NT2/D1 (cell line): ENCODE results near the gene TRAPPC4.
A peak's percentile ranks its signal among the peaks of the same experiment; 100 is the strongest.
"Not testable (repeated sequence)": the region's sequence is repeated elsewhere in the genome, so short reads cannot be mapped to it uniquely, and the experiment has no call there.

Source experiments
- DNase-seq: peaks from one replicate; pipeline ENCODE4 v3.0.0-alpha.2; 2011; ENCODE audit warnings: low read depth, low spot score
- H3K27me3 ChIP-seq: 2 replicates; pipeline ENCODE4 v1.6.0; 2011; ENCODE audit warnings: mild to moderate bottlenecking; ENCODE audit not compliant: insufficient read length, insufficient read depth
- H3K36me3 ChIP-seq: 2 replicates; pipeline ENCODE4 v1.6.1; 2011; ENCODE audit warnings: mild to moderate bottlenecking, low read length, mixed read lengths; ENCODE audit not compliant: insufficient read depth, insufficient read length
- H3K4me1 ChIP-seq: 2 replicates; pipeline ENCODE4 v1.5.1; 2011; ENCODE audit not compliant: insufficient read depth, insufficient read length
- H3K4me3 ChIP-seq: 2 replicates; pipeline ENCODE4 v1.5.1; 2011; ENCODE audit warnings: low read depth; ENCODE audit not compliant: insufficient read length
- H3K9ac ChIP-seq: 2 replicates; pipeline ENCODE4 v1.6.0; 2011; ENCODE audit warnings: low read depth; ENCODE audit not compliant: insufficient read length
- H3K9me3 ChIP-seq: 2 replicates; pipeline ENCODE4 v1.5.1; 2011; ENCODE audit warnings: mild to moderate bottlenecking, low read length; ENCODE audit not compliant: insufficient read depth
- SUZ12 ChIP-seq: IDR thresholded peaks from 2 replicates; pipeline ENCODE4 v1.6.1; 2011; ENCODE audit not compliant: insufficient read length, insufficient read depth; ENCODE audit errors: extremely low read depth
- YY1 ChIP-seq: IDR thresholded peaks from 2 replicates; pipeline ENCODE4 v1.6.1; 2011; ENCODE audit not compliant: insufficient read length, insufficient read depth
- ZNF274 ChIP-seq: IDR thresholded peaks from 2 replicates; pipeline ENCODE4 v1.6.1; 2011; ENCODE audit warnings: mild to moderate bottlenecking, low read depth, low read length

The TRAPPC4 gene

DNA sequence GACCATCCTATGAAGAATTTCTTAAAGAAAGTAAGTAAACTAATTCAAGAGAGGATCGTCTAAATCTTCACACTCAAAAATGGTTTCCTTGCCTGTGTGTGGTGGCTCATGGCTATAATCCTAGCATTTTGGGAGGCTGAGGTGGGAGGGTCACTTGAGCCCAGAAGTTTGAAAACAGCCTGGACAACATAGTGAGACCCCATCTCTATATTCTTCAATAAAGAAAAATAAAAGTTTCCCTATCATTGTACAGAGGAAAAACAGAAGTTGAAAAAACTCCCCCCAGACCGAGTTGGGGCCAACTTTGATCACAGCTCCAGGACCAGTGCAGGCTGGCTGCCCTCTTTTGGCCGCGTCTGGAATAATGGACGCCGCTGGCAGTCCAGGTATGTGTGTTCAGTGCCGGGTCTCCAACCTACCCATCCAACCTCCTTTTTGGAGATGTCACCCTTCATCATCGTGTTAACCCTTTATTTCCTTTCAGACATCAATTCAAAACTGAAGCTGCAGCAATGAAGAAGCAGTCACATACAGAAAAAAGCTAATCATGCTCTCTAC is 3.4 kb upstream of the TRAPPC4 start:
- H3K27me3 ChIP-seq, result no peaks in the 10 kb centered on the region
- H3K36me3 ChIP-seq, result peaks cover 75% of the 10 kb centered on the region
- no peak overlapping the region for H3K9ac ChIP-seq
- TF ChIP-seq YY1 (no peak), ZNF274 (no peak)
- peaks cover 4% of the 10 kb centered on the region for H3K4me1 ChIP-seq
- DNase-seq, result no peak
- H3K4me3 ChIP-seq, result no peak overlapping the region
- no peaks in the 10 kb centered on the region for H3K9me3 ChIP-seq

DNA sequence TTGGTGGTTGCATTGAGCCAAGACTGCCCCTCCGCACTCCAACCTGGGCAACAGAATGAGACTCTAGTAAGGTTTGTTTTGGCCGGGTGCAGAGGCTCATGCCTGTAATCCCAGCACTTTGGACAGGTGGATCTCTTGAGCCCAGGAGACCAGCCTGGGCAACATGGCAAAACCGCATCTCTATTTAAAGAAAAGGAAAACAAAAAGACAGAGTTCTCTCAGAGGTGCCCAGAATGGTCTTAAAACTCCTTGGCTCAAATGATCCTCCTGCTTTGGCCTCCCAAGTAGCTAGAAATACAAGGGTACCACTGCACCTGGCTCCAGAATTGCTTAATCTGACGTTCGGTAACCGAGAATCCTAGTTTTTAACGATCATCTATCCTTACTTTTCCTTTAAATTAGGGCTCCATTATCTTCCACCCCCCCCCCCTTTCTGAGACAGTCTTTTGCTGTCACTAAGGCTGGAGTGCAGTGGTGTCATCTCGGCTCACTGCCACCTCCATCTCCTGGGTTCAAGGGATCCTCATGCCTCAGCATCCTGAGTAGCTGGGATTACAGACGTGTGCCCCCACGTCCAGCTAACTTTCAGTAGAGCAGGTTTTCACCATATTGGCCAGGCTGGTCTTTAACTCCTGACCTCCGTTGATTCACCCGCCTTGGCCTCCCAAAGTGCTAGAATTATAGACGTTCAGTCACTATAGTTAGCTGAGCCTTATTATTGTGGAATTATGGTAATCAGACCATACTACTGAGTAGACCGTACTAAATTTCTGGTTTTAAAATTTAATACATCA is 2.2 kb upstream of the TRAPPC4 start:
- peaks cover 70% of the 10 kb centered on the region for H3K36me3 ChIP-seq
- H3K9me3 ChIP-seq, result no peaks in the 10 kb centered on the region
- TF ChIP-seq YY1 (no peak), SUZ12 (no peak), ZNF274 (no peak)
- peak overlapping the region; percentile 53 for H3K9ac ChIP-seq
- DNase-seq, result no peak
- H3K4me3 ChIP-seq, result peak overlapping the region; percentile 98
- no peaks in the 10 kb centered on the region for H3K27me3 ChIP-seq
- peaks cover 5% of the 10 kb centered on the region for H3K4me1 ChIP-seq

DNA sequence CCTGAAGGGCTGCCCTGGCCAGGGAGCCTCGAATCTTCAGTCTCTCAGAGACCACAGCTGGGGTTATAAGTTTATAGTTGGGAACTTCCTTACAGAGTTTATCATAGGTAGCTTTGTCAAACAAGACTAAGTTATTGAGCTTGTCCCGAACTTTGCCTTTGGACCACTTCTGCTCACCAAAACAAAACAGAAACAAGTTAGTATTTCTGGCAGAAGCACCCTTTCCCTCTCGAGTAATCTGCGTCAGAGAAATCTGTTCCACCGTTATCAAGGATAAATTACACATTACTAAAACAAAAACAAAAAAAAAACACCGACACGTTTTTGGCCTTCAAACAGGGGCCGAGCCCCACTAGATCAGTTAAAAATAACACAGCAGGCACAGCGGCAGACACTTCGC is 1.2 kb upstream of the TRAPPC4 start:
- H3K4me1 ChIP-seq, H3K9me3 ChIP-seq, DNase-seq, H3K27me3 ChIP-seq: not testable (repeated sequence)
- Histone ChIP-seq H3K36me3 (peaks cover 69% of the 10 kb centered on the region), H3K9ac (peak overlapping the region; percentile 94), H3K4me3 (peak overlapping the region; percentile 98)

DNA sequence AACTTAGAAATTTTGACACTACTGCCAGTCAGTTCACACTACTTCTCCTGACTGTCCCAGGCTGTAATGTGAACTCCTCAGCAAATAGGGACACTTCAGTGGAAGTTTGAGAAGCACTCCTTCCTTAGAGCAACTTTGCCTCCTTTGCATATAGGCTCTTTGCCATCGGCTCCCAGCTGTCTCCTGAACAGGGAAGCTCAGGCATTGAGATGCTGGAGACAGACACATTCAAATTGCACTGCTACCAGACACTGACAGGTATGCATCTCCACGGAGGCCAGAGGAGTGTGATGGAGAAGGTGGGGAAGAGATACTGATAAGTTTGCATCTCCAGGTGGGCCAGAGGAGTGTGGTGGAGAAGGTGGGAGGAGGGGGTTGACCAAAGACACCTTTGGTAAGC is 1.4 kb downstream of the TRAPPC4 start:
- Histone ChIP-seq H3K9ac (no peak overlapping the region), H3K36me3 (peaks cover 66% of the 10 kb centered on the region), H3K9me3 (no peaks in the 10 kb centered on the region), H3K4me1 (peaks cover 5% of the 10 kb centered on the region), H3K27me3 (no peaks in the 10 kb centered on the region), H3K4me3 (no peak overlapping the region)
- no peak for DNase-seq
- TF ChIP-seq YY1, result no peak
- no peak for TF ChIP-seq ZNF274
- TF ChIP-seq SUZ12, result no peak

DNA sequence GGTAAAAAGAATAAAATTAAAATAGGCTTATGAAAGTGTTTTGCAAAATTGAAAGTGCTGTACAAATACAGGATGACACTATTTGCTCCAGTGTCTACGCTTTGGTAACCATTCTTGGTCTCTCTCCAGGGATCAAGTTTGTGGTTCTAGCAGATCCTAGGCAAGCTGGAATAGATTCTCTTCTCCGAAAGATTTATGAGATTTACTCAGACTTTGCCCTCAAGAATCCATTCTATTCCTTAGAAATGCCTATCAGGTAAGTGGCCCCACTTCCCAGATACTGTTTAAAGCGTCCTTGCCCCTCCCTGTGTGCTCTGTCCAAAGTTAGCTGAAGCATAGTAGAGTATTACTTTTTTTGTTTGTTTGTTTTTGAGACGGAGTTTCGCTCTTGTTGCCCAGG is 3.1 kb downstream of the TRAPPC4 start:
- TF ChIP-seq SUZ12 (no peak), YY1 (no peak), ZNF274 (no peak)
- no peak for DNase-seq
- H3K4me3 ChIP-seq, result no peak overlapping the region
- H3K27me3 ChIP-seq, result no peaks in the 10 kb centered on the region
- peaks cover 66% of the 10 kb centered on the region for H3K36me3 ChIP-seq
- H3K9ac ChIP-seq, result no peak overlapping the region
- H3K9me3 ChIP-seq, result no peaks in the 10 kb centered on the region
- H3K4me1 ChIP-seq, result peaks cover 4% of the 10 kb centered on the region

DNA sequence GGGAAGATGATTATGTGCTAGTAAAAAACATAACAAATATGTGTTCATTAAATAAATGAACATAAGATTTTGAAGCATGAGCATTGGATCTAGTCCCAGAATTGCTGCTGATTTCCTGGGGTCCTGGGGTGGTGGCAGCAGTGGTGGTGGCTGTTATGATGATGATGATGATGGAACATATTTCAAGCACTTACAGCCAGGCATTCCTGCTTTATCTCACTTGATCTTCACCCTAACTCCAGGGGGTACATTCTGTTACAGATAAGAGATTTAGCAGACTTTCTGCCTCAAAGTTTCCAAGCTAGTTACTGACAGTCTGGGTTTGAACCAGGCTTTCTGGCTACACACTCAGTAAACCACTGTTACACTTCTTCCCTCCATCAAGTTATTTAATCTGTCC is 5.2 kb downstream of the TRAPPC4 start:
- Histone ChIP-seq H3K36me3 (peaks cover 74% of the 10 kb centered on the region), H3K4me1 (peaks cover 7% of the 10 kb centered on the region), H3K27me3 (no peaks in the 10 kb centered on the region), H3K9me3 (no peaks in the 10 kb centered on the region), H3K4me3 (no peak overlapping the region), H3K9ac (no peak overlapping the region)
- no peak for TF ChIP-seq SUZ12
- no peak for TF ChIP-seq YY1
- no peak for TF ChIP-seq ZNF274
- no peak for DNase-seq

DNA sequence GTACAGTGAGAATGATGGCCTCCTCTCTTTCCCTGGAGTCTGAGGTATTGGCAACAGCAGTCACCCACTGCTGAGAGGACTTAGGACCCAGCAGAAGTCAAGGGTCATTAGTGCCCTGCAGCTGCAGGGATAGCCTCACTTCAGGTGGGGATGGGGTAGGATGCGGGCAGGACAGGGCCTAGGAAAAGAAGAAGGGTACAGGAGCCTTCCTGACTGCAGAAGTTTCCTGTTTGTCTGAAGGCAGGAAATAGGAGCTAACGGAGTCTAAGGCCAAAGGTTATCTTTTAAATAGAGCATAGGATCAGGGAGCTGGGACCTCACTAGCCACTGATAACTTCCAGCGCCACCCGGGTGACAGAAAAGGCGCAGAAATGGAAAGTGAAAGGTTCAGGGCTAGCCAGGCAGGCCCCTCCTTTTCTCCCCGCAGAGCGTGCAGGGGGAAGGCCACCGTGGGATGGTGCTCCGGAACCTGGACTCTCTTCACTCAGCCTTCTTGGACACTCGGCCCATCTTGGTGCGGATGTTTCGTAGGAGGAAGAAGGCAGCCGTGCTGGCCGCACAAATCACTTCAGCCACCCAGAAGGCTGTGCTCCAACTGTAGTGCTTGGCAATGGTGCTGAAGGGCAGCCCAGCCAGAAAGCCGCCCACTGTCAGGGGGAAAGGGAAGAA is 6.0 kb downstream of the TRAPPC4 start:
- no peak for DNase-seq
- Histone ChIP-seq H3K36me3 (peaks cover 78% of the 10 kb centered on the region), H3K9me3 (no peaks in the 10 kb centered on the region), H3K4me3 (no peak overlapping the region), H3K4me1 (peaks cover 13% of the 10 kb centered on the region), H3K27me3 (no peaks in the 10 kb centered on the region), H3K9ac (no peak overlapping the region)
- TF ChIP-seq YY1 (no peak), SUZ12 (no peak), ZNF274 (no peak)
